NCI-H748 treated with DMSO at 0.1 percent for 48 hours (cell line): Measurements from ENCODE around the gene NOP10.
A peak's percentile ranks its signal among the peaks of the same experiment; 100 is the strongest.

Experiments
- DNase-seq: peaks from one replicate; lab custom pipeline; 2025; lab: John Stamatoyannopoulos, UW

The NOP10 gene

DNA sequence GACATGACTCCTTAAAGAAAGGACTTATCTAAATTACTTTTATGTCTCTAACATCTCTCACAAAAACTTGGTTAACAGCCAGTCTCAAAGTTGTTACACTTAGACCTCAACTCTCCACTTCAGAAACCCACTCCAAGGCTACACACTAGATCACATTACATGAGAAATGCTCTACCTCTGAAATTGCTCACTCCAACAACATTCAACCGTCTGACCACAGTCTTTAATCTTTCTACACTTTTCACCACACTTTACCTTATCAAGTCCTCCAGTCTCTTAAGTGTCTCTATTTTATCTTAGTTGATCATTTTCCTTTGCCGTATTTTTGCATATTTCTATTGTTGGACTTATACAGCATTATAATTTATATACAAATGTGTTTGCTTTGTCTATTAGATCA lies 11.1 kb downstream of the NOP10 start:
- no peak for DNase-seq

- DNase-seq = no peak
Observed at GRCh38 chr15:34330279-34330678, 12.7 kb downstream of the NOP10 start.

- no peak for DNase-seq
Observed at GRCh38 chr15:34329006-34329405, 13.9 kb downstream of the NOP10 start.

DNA sequence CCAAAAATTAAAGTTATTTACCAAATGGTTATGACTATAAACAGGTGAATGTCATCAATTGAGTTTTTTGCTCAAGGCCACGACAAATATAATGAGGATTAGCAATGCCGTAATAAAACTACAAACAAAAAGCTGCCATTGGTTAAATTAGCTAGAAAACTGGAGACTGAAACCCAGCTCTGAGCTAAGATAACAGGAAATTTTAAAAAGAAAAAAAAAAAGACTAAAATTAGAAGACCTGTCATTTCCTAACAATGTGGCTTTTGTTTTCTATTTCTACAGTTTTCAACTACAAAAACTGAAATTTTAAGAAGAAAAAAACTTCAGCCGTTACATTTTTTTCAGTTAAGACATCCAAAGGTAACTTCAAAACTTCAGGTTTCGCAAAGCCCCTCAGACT lies 15.0 kb downstream of the NOP10 start:
- DNase-seq = no peak

- no peak for DNase-seq
Observed at GRCh38 chr15:34325368-34325767, 17.6 kb downstream of the NOP10 start.

GRCh38 chr15:34324933-34325332 lies 18.0 kb downstream of the NOP10 start:
- DNase-seq = no peak

DNA sequence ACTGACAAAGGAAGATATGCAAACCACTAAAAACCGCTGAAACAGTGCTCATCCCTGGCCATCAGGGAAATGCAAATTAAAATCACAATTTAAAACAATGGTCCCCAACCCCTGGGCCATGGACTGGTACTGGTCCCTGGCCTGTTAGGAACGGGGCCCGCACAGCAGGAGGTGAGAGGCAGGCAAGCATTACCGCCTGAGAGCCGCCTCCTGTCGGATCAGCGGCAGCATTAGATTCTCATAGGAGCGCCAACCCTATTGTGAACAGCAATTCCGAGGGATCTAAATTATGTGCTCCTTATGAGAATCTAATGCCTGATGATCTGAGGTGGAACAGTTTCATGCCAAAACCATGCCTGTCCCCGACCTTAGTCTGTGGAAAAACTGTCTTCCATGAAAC lies 19.7 kb downstream of the NOP10 start:
- no peak for DNase-seq

- DNase-seq = peak; percentile 45
Observed at GRCh38 chr15:34318277-34319079, 24.5 kb downstream of the NOP10 start.

DNA sequence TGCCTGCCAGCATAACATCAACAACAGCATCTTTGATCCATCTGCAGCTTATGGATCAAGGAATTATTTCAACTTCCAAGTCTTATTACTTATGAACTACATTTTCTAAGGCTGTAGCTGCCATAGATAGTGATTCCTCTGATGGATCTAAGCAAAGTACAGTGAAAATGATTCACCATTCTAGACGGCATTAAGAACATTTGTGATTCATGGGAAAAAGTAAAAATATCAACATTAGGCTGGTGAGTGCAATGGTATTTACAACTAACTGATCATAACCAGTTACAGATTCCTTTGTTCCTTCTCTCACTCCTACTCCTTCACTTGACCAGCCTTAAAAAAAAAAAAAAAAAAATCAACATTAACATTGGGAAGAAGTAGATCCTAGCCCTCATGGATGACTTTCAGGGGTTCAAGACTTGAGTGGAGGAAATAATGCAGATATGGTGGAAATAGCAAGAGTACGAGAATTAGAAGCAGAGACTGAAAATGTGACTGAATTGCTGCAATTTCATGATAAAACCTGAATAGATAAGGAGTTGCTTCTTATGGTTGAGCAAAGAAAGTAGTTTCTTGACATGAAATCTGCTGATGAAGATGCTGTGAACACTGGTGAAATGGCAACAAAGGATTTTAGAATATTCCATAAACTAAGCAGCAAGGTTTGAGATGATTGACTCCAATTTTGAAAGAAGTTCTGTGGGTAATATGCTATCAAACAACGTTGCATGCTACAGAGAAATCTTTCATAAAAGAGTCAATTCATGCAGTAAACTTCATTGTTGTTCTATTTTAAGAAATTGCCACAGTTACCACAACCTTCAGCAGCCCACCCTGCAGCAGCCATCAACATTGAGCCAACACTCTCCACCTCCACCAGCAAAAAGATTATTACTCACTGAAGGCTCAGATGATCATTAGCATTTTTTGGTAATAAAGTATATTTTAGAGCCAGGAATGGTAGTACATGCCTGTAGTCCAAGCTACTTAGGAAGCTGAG lies 28.1 kb downstream of the NOP10 start:
- no peak for DNase-seq

GRCh38 chr15:34311563-34311962 lies 31.4 kb downstream of the NOP10 start:
- no peak for DNase-seq

DNA sequence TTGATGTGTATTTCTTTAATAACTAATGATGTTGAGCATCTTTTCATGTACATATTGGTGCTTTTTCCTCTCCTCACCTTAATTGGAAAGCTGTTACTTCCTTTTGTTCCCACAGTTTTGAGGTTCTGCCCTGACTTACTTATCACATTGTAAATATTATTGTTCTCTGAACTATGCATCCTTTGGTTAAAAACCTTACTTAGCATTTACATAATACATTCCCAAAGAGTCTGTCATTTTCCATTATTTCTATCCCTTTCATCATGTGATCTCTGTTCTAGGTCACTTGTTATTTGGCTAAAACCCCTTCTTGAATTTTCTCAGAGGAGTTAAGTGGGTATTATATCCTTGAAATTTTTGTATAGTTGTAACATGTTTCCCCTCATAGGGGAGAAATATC lies 38.3 kb downstream of the NOP10 start:
- no peak for DNase-seq

DNA sequence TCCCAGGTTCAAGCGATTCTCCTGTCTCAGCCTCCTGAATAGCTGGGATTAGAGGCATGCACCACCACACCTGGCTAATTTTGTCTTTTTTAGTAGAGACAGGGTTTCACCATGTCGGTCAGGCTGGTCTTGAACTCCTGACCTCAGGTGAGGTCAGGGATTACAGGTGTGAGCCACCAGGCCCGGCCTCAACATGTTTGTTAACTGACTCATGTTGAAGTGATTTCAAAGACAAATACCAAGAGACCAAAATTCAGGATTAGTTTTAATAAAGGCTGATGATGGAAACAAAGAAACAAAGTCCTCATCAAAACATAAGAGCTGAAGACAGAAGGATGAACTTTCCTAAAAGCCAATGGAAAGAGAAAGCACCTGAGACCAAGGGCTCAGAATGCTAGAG lies 41.9 kb downstream of the NOP10 start:
- DNase-seq = no peak

DNA sequence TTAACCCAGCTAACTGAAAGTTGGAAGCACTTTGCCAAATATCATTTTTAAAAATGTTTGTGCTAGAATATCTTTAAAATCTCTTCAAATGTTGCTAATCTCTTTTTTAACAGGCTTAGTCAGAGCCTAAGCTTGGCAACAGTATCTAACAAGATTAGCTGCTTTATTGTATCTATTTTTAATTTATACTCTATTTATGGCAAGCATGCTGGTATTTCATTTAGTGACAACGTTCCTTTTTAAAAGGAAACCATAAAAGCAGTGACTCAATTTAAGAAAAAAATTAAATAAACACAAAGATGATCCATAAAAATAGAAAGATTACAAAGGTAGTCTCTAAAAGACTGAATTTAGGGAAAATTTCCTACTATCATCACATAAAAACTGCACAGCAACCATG lies 45.9 kb downstream of the NOP10 start:
- no peak for DNase-seq

DNA sequence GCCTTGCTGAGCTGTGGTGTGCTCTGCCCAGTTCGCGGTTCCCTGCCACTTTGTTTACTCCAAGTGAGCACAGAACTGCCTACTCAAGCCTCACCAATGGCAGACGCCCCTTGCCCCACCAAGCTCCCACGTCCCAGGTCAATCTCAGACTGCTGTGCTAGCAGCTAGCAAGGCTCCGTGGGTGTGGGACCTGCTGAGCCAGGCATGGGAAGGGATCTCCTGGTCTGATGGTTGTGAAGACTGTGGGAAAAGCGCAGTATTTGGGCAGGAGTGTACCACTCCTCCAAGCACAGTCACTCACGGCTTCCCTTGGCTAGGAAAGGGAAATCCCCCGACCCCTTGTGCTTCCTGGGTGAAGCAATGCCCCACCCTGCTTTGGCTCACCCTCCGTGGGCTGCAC lies 50.3 kb downstream of the NOP10 start:
- DNase-seq = no peak
